Stimulated activated CD8-positive, alpha-beta memory T cell treated with anti-CD3 and anti-CD28 coated beads, Interleukin-4, amount 100 ng/mL, for 4 hours (primary cell): ENCODE measurements around the gene LAMA3.
"Not testable (repeated sequence)": the region's sequence is repeated elsewhere in the genome, so short reads cannot be mapped to it uniquely, and the experiment has no call there.

Experiments
- DNase-seq, 2 donors: peaks; one replicate each; pipeline ENCODE4 v3.0.0-alpha.2; 2020; ENCODE audit warnings: low read depth in 2 of 2, low spot score in 1 of 2

The LAMA3 gene

GRCh38 chr18:23703057-23703986, 14.1 kb downstream of the LAMA3 start:
- DNase-seq = no peak

GRCh38 chr18:23703987-23704384, 14.7 kb downstream of the LAMA3 start:
- DNase-seq = no peak

GRCh38 chr18:23704806-23705205, 15.6 kb downstream of the LAMA3 start:
- DNase-seq = no peak

DNA sequence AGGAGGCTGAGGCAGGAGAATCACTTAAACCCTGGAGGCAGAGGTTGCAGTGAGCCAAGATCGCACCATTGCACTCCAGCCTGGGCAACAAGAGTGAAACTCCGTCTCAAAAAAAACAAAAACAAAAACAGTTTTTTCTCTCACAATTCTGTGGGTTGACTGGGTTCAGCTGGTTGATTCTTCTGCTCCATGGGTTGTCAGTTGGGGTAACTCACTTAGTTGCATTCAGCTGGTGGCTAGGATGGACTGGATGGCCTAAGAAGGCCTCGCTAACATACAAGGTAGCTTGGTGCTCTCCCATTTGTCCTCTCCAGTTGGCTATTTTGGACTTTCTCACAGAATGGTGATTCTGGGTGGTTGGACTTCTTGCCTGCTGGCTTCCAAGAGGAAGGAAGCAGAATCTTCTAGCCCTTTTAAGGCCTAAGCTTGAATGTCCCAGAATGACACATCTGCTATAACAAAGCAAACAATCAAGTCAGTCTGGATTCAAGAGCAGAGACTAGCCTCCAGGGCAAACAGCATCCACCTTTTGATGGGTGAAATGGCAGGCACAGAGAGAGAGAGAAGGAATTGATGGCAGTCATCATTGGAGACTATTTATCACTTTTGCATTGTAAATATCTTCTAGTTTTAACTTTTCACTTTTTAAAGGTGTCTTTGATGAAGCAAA, 17.9 kb downstream of the LAMA3 start:
- no peak for DNase-seq

- no peak for DNase-seq
Measured at GRCh38 chr18:23710068-23710527, 20.8 kb downstream of the LAMA3 start.

DNA sequence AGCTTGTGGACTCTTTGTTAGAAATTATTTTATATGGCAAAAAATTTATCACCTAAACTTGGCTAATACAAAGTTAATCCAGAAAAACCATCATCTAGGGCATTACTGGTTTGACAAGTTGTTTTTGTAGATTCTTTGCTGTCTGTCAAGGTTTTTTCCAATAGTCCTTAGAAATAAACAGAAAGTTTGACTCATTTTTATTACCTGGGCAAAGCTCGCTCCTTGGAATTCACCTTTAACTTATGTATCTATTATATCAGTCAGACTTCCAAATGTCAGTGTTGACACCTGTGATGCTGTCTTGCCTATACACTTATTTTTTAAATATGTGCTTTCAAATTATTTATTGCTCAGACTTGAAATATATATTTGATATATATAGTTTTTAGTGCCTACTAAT, 21.7 kb downstream of the LAMA3 start:
- no peak for DNase-seq

DNA sequence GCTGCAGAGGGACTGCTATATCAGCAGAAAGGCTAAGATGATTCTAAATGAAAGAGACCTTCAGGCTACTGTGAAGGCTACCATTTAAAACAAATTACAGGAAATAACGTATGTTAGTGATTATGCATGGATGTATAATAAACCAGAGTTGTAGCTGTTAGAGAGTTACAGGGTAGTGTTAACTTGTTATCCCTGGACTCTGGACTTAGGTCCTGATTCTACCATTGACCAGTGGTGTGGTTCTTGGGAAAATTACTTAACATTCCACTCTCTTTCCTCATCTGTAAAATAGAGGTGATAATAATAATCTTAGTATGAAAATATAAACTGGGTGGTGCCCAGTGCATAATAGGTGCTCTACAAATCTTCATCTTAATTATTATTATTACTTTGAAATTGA, 22.2 kb downstream of the LAMA3 start:
- DNase-seq = no peak

DNA sequence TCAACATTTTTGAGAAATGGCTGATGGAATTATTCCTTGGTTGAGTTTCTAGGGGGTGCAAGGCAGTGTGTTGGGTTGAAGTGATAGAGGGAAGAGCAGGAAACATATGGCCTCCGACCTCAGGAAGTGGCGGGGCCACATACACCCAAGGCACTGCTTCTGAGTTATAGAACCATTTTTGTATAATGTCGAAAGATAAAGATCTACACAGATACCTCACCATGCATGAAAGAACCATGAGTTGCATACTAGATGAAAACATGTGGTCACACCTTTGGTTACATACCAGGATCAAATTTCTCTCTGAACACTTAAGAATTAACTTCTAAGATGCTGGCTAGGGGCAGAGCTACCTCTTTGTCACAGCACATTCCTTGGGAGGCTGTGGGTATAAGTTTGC, 23.2 kb downstream of the LAMA3 start:
- DNase-seq = no peak

- no peak for DNase-seq
Measured at GRCh38 chr18:23714576-23714975, 25.3 kb downstream of the LAMA3 start.

DNA sequence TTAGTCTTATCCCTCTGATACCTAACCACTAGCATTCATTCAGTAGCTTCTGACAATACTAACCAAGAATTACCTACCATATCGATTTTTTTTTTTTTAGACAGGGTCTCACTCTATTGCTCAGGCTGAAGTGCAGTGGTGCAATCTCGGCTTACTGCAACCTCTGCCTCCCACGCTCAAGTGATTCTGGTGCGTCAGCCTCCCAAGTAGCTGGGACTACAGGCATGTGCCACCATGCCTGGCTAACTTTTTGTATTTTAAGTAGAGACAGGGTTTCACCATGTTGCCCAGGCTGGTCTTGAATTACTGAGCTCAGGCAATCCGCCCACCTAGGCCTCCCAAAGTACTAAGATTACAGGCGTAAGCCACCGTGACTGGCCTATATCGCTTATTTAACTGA, 26.8 kb downstream of the LAMA3 start:
- DNase-seq = not testable (repeated sequence)

GRCh38 chr18:23716516-23716915, 27.3 kb downstream of the LAMA3 start:
- DNase-seq = no peak

DNA sequence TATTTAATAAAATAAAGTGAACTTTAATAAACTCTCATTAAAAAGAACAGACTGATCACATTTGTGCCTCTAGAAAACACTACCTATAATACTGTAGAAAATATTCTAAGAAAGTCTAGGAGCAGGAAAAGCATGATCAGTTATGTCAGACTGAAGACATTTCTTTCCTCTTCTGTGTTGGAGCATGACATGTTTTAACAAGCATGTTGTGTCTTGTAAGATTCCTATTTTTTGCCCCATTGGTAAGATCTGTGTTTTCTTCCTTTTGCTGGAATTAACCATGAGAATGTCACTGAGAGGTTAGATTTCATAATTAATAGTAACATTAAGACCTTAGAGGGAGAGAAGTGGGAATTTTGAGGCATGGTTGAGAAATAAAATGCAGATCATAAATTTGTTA, 27.7 kb downstream of the LAMA3 start:
- no peak for DNase-seq

DNA sequence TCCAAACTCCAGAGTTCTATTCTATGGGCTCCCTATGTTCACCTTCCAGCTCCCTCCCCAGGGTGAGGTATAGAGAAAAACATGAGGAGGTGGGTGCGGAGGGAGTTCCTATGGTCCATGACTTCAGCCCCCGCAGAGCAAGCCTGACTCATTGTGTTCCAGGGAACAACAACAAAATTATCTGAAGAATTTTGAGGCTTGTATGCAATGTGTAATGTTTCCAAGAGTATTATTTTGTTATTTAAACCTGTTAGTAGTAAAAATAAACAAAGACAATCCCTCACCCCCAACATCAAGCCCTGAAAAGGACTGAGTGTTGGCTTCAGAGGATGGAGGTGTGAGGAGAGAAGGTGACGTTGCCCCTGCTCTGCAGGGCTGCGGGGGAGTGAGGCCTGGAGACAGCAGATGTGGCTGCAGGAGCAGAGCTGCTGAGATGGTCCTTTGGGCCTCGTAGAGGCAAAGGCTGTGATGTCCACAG, 29.0 kb downstream of the LAMA3 start:
- no peak for DNase-seq

- no peak for DNase-seq
Measured at GRCh38 chr18:23718731-23719130, 29.5 kb downstream of the LAMA3 start.

- DNase-seq = no peak
Measured at GRCh38 chr18:23719634-23720201, 30.5 kb downstream of the LAMA3 start.

DNA sequence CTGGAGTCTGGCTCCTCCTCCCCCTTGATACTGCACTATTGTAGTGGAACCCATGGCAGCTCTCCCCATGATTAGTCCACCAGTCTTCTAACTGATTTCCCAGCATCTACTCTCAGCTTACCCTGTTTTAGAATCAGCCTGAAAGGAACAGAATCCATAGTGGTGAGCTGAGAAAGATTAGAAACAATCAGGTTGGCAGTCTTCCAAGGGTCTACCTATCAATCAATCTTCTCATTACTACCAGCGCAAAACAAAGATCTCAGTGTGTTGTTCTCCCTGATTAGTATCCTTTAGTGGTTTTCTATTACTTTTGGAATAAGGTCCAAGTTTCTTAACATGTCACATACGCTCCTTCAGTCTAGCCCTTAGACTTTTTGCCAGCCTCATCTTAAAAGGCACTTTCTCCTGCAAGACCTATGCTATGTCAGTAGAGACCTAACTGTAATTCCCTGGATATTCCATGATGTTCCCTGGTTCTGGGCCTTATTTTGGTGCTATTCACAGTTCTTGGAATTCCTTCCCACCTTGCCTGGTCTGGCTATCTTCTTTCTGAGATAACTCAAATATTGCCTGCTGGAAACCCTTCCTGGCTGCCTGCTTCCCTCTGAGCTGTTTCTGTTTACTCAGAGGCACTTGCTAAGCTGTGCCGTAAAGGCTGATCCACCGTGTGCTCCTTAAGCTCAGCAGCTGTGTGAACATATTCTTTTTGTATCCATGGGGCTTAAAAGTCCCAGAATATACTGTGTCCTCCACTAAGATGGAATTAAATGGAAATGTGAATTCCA, 32.6 kb downstream of the LAMA3 start:
- DNase-seq = no peak

DNA sequence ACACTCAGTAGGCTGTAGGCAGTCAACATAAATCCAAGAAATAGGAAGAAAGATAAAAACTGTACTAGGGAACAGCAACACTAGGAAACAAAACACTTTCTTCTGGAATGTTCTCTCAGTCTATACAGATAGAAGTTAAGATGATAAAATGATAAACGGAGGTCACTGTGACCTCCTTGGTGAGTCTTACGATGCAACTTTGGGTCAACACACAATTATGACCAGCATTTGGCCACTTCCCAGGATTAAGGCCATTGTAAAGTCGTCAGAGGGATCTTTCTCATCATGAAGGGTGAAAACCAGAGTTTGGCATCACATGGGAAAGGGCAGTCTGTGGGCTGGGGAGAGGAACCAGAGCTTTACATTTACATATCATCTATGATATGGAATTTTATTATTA, 33.4 kb downstream of the LAMA3 start:
- DNase-seq = no peak

GRCh38 chr18:23723121-23723520, 33.9 kb downstream of the LAMA3 start:
- no peak for DNase-seq

- no peak for DNase-seq
Measured at GRCh38 chr18:23724681-23725080, 35.4 kb downstream of the LAMA3 start.

DNA sequence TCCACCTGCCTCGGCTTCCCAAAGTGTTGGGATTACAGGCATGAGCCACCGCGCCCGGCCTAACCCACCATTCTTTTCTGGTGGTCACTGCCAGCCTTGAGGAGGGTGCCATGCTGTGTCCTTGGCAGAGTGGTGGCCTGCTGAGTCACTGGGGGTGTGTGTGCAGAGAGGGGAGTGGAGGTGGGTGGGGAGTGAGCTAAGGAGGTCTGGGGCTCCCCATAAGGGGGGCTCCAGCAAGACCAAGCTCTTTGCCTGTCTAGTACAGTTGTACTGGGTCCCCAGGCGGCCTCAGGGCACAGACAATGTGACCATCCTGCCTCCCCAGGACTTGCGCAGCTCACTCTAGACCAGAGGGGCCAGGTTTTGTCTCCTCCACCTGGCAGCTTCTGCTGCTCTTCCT, 36.1 kb downstream of the LAMA3 start:
- DNase-seq = no peak
